GM12864 (cell line): ENCODE results near the gene TMEM220.
A peak's percentile ranks its signal among the peaks of the same experiment; 100 is the strongest.

Experiments used
- DNase-seq: peaks from one replicate; pipeline ENCODE4 v3.0.0-alpha.2; 2011; ENCODE audit warnings: low read depth
- H3K4me3 ChIP-seq: 2 replicates; pipeline ENCODE4 v1.5.1; 2011; ENCODE audit warnings: mild to moderate bottlenecking, low read depth, low read length, control low read depth
- TF ChIP-seq, protein P1 (sequence below): IDR thresholded peaks from 2 replicates; pipeline ENCODE4 v1.5.1; 2011; ENCODE audit warnings: low read depth, mild to moderate bottlenecking, moderate library complexity, low read length, control low read depth, inconsistent platforms; ENCODE audit errors: missing control alignments

Gene TMEM220

DNA sequence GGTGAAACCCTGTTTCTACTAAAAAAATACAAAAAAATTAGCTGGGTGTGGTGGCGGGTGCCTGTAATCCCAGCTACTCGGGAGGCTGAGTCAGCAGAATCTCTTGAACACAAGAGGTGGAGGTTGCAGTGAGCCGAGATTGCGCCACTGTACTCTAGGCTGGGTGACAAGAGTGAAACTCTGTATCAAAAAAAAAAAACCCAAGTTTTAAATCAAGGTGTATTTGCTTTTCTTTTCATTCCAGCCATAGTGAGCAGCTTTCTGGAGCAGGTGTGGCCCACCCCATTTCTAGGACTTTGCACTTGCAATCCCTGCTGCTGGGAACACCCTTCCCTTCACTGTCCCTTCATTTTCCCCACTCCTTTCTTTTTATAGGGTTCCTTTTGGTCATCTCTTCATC is 45.2 kb upstream of the TMEM220 start:
- TF ChIP-seq, protein P1, sequence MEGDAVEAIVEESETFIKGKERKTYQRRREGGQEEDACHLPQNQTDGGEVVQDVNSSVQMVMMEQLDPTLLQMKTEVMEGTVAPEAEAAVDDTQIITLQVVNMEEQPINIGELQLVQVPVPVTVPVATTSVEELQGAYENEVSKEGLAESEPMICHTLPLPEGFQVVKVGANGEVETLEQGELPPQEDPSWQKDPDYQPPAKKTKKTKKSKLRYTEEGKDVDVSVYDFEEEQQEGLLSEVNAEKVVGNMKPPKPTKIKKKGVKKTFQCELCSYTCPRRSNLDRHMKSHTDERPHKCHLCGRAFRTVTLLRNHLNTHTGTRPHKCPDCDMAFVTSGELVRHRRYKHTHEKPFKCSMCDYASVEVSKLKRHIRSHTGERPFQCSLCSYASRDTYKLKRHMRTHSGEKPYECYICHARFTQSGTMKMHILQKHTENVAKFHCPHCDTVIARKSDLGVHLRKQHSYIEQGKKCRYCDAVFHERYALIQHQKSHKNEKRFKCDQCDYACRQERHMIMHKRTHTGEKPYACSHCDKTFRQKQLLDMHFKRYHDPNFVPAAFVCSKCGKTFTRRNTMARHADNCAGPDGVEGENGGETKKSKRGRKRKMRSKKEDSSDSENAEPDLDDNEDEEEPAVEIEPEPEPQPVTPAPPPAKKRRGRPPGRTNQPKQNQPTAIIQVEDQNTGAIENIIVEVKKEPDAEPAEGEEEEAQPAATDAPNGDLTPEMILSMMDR, result no peak
- no peak overlapping the region for H3K4me3 ChIP-seq
- no peak for DNase-seq

DNA sequence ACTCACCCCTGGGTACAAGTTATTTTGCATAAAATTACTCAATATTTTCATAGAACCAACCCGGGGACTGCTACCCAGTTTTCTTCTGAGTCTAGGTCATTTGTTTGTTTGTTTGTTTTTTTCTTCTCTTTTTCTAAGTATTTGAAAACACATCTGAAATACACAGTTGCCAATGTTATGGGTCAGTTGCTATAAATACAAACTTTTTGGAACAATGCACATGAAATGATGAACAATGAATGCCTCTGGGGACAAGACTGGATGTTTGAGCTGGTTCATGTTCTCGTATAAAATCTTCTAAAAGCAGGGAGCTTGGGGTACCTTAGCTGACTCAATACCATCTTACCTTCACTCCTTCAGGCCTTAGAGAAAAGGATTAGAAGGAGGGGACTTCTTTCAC is 43.6 kb upstream of the TMEM220 start:
- no peak for DNase-seq
- TF ChIP-seq, protein P1, result no peak

DNA sequence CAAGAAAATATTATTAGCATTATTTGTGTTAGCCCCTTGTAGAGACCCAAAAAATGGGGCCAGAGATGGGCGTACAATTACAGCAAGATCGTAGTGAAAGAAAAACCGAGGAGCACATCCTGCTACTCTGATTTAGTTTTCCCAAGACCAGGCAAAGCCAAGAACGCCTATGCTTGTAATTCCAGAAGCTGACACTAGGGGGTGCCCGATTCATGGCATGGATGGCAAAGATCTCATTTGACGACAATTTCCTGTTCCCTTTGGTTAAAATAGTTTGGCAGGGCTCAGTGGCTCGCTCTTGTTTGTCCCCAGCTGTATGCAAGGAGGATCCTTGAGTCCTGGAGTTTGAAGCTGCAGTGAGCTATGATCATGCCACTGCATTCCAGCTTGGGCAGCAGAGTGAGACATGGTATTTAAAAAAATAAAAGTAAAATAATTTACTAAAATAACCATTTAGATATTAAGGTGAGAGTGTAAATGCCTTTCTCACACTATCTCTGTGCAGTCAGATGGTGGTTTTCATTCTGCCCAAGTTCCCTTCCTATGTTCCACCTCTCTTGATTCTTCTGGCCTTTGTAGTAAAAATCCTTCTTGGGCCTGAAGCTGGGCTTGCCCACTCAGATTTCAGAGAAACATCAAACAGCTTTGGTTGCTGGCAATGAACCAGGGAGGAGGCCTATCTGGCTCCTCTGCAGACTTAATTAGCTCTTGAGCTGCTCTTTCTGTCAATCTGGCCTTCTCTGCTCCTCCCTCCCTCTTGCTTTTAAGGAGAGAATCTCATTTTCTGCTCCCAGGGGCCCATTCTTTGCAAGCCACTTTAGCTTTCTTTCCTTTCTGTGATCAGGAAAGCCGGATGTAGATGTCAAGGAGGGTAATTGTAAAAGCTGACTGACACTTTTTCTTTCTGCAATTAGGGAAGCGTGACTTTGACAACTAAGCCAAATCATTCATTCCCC is 42.9 kb upstream of the TMEM220 start:
- TF ChIP-seq, protein P1, result peak; percentile 91
- no peak overlapping the region for H3K4me3 ChIP-seq
- no peak for DNase-seq

More for the DNA sequence above, 43.6 kb upstream of the TMEM220 start:
- H3K4me3 ChIP-seq, result no peak overlapping the region

DNA sequence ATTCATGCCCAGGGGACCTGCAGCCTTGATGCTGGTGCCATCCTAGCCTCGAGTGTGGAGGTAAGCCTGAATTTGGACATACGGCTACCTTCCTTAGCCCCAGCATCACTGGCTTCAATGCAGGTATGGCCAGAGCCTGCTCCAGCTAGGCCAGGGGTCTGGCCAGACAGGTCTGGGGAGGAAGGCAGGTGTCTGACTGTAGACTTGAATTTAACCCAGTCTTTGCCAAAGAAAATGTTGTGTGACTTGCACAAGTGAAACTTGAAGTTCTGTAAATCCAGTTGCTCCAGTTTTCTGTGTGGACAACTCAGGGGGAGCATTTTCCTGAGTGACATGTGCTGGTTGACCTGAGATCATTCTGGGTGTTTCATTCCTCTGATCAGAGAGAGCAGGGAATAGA is 41.3 kb upstream of the TMEM220 start:
- DNase-seq, result no peak
- no peak overlapping the region for H3K4me3 ChIP-seq
- TF ChIP-seq, protein P1, result no peak

DNA sequence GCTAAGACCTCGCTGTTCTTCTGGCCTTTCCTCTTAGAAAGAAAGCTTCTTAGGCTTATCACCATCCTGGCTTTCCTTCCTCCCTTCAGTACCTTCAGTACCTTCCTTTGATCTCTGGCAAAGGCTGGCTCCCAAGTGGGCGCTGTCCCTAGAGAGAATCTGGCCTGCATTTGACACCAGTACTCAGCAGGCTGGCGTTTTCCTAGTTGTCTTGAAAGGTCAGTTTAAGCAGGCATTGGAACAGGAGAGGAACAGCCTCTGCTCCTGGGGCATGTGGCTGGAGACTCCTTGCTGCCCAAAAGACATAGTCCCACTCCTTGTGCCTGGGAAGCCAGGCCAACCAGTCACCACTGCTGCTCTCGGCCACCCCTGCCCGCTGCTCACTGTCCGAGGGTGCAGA is 40.0 kb upstream of the TMEM220 start:
- no peak for DNase-seq
- TF ChIP-seq, protein P1, result no peak
- H3K4me3 ChIP-seq, result no peak overlapping the region

DNA sequence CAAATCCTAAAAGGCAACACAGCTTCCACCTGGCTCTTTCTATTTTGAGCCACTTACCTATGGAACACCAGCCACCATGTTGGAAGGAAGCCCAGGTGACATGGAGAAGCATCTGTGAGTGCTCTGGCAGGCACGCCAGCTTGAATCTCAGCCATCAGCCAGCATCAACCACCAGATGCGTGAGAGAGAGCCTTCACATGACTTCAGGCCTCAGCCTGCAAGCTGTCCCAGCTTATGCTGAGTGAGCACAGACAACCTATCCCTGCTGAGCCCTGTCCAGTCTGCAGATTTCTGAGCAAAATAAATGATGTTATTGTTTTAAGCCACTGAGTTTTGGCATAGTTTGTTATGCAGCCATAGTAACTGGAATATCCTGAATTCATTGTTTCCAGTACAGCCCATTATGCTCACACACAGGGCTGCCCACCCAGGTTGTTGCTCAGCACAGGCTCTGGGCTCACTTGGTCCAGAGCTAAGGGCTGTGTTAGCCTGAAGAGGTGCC is 39.0 kb upstream of the TMEM220 start:
- TF ChIP-seq, protein P1, result no peak
- no peak for DNase-seq
- no peak overlapping the region for H3K4me3 ChIP-seq
